ENCODE measurements around the gene SORCS2.

DNA sequence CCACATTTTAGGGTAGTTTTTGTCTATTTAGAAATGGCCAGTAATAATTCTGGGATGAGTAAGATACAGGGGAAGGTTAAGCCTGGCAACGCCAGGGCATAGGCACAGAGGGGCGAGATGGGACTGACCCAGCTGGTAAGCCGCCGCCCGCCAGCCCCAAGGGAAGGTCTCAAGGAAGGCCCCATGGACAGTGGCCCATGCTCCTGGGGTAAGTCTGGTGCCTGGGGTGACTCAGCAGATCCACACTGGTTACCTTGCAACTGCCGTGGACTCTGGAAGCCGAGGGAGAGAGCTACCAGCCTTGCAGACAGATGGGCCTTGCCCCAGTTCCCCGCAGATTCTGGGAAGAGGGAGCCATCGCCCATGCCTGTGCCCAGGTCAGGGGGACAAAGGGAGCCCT lies 567.9 kb downstream of the SORCS2 start:
- TF ChIP-seq POLR2A (IDR thresholded peaks at IDR 0.05) (no peak), EP300 (IDR thresholded peaks at IDR 0.05) (no peak)
- TF ChIP-seq, protein P1, sequence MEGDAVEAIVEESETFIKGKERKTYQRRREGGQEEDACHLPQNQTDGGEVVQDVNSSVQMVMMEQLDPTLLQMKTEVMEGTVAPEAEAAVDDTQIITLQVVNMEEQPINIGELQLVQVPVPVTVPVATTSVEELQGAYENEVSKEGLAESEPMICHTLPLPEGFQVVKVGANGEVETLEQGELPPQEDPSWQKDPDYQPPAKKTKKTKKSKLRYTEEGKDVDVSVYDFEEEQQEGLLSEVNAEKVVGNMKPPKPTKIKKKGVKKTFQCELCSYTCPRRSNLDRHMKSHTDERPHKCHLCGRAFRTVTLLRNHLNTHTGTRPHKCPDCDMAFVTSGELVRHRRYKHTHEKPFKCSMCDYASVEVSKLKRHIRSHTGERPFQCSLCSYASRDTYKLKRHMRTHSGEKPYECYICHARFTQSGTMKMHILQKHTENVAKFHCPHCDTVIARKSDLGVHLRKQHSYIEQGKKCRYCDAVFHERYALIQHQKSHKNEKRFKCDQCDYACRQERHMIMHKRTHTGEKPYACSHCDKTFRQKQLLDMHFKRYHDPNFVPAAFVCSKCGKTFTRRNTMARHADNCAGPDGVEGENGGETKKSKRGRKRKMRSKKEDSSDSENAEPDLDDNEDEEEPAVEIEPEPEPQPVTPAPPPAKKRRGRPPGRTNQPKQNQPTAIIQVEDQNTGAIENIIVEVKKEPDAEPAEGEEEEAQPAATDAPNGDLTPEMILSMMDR (IDR thresholded peaks at IDR 0.05): no peak
